IMR-90 (cell line): Measurements from ENCODE around the gene CYP26B1. TPM values are rescaled to one million over a fixed set of nuclear protein-coding genes. Genes with fewer than 3 reads are reported as not detected.

ENCODE experiments used
- ATAC-seq: fragments of 200-7000 bp; cut with Tn5 transposase; 2 replicates; pipeline ENCODE4 v1.9.1; 2020; ENCODE audit warnings: low read depth, mild to moderate bottlenecking, moderate library complexity
- BruUV-seq: library from RNA; stranded (reverse); fragments of 400-500 nt; replicated peaks from 2 replicates; lab custom pipeline; 2021; lab: Mats Ljungman, UMichigan
- CTCF ChIA-PET: fragments of 300-600 bp; formaldehyde crosslinking; extraction: SDS; loops from one replicate; lab custom pipeline; 2021; ENCODE audit warnings: antibody characterized with exemption; lab: Yijun Ruan, JAX
- POLR2A ChIA-PET: fragments of 300-600 bp; sonication (Branson Sonifier 250); formaldehyde crosslinking; loops from one replicate; lab custom pipeline; 2022; ENCODE audit warnings: antibody characterized with exemption; ENCODE audit not compliant: unreplicated experiment; lab: Charles Lee
- DNase-seq: peaks from one replicate; pipeline ENCODE4 v3.0.0; 2013
- H2AFZ ChIP-seq: replicated peaks from 2 replicates; pipeline ENCODE3; 2013; ENCODE audit warnings: low read length, mild to moderate bottlenecking; ENCODE audit not compliant: poor library complexity
- H2AK5ac ChIP-seq: 2 replicates; pipeline ENCODE4 v1.6.1; 2013; ENCODE audit warnings: low read depth, low read length, inconsistent platforms
- H2AK9ac ChIP-seq: replicated peaks from 2 replicates; pipeline ENCODE3; 2013; ENCODE audit warnings: mild to moderate bottlenecking, low read depth, low read length, moderate library complexity; ENCODE audit not compliant: poor library complexity
- H2BK120ac ChIP-seq: 2 replicates; pipeline ENCODE4 v1.6.1; 2013; ENCODE audit warnings: low read depth, low read length, inconsistent platforms
- H2BK15ac ChIP-seq: 3 replicates; pipeline ENCODE4 v1.6.1; 2013; ENCODE audit warnings: low read depth, low read length, inconsistent platforms
- H2BK20ac ChIP-seq: 2 replicates; pipeline ENCODE4 v1.6.1; 2013; ENCODE audit warnings: low read depth, mild to moderate bottlenecking, inconsistent platforms, low read length, moderate library complexity
- H2BK5ac ChIP-seq: 2 replicates; pipeline ENCODE4 v1.6.1; 2013; ENCODE audit warnings: mild to moderate bottlenecking, low read depth, low read length, inconsistent platforms; ENCODE audit not compliant: poor library complexity, severe bottlenecking
- H3K14ac ChIP-seq: replicated peaks from 2 replicates; pipeline ENCODE4 v1.6.1; 2013; ENCODE audit warnings: low read depth, low read length, inconsistent platforms
- H3K18ac ChIP-seq: 2 replicates; pipeline ENCODE4 v1.6.1; 2013; ENCODE audit warnings: low read depth, low read length, control low read depth
- H3K23ac ChIP-seq: 2 replicates; pipeline ENCODE4 v1.6.1; 2013; ENCODE audit warnings: low read depth, low read length, inconsistent platforms
- H3K27ac ChIP-seq: 2 replicates; pipeline ENCODE4 v1.5.1; 2013; ENCODE audit warnings: mild to moderate bottlenecking, control low read depth, low read length; ENCODE audit not compliant: insufficient read depth
- H3K27me3 ChIP-seq: 2 replicates; pipeline ENCODE4 v1.6.1; 2013; ENCODE audit warnings: low read length; ENCODE audit not compliant: control insufficient read depth, insufficient read depth
- H3K36me3 ChIP-seq: 2 replicates; pipeline ENCODE4 v1.6.1; 2013; ENCODE audit warnings: low read length, mixed read lengths; ENCODE audit not compliant: control insufficient read depth, insufficient read depth
- H3K4ac ChIP-seq: 2 replicates; pipeline ENCODE4 v1.6.1; 2013; ENCODE audit warnings: low read depth, low read length, inconsistent platforms
- H3K4me1 ChIP-seq: 2 replicates; pipeline ENCODE4 v1.6.1; 2013; ENCODE audit warnings: low read length, mixed read lengths; ENCODE audit not compliant: control insufficient read depth, insufficient read depth
- H3K4me2 ChIP-seq: 2 replicates; pipeline ENCODE4 v1.6.1; 2013; ENCODE audit warnings: low read depth, mild to moderate bottlenecking, control low read depth, low read length, moderate library complexity
- H3K4me3 ChIP-seq: 2 replicates; pipeline ENCODE4 v1.5.1; 2013; ENCODE audit warnings: low read depth, mild to moderate bottlenecking, control low read depth, low read length, moderate library complexity; ENCODE audit not compliant: insufficient read depth
- H3K56ac ChIP-seq: 2 replicates; pipeline ENCODE4 v1.6.1; 2013; ENCODE audit warnings: low read length, inconsistent platforms; ENCODE audit not compliant: insufficient read depth; ENCODE audit errors: extremely low read depth
- H3K79me1 ChIP-seq, 2 experiments: 2 replicates each; pipeline ENCODE4 v1.6.1; 2013; ENCODE audit warnings: low read length in 2 of 2, inconsistent platforms in 1 of 2, low read depth in 1 of 2
- H3K9ac ChIP-seq: 2 replicates; pipeline ENCODE4 v1.6.1; 2013; ENCODE audit warnings: low read depth, low read length, control low read depth
- H3K9me1 ChIP-seq: 2 replicates; pipeline ENCODE4 v1.6.1; 2013; ENCODE audit warnings: low read length, inconsistent platforms; ENCODE audit not compliant: insufficient read depth
- H3K9me3 ChIP-seq: 2 replicates; pipeline ENCODE4 v1.6.1; 2013; ENCODE audit warnings: low read length; ENCODE audit not compliant: control insufficient read depth, insufficient read depth
- H4K20me1 ChIP-seq: 2 replicates; pipeline ENCODE4 v1.6.1; 2013; ENCODE audit warnings: low read length, inconsistent platforms; ENCODE audit not compliant: insufficient read depth
- H4K5ac ChIP-seq: 2 replicates; pipeline ENCODE4 v1.6.1; 2013; ENCODE audit warnings: mild to moderate bottlenecking, low read depth, low read length, control low read depth
- H4K8ac ChIP-seq, 2 experiments: 2 replicates each; pipeline ENCODE4 v1.6.1; 2013; ENCODE audit warnings: low read depth in 2 of 2, low read length in 2 of 2, control low read depth in 1 of 2, inconsistent platforms in 1 of 2
- H4K91ac ChIP-seq: 2 replicates; pipeline ENCODE4 v1.6.1; 2013; ENCODE audit warnings: low read depth, low read length, inconsistent platforms; ENCODE audit not compliant: insufficient read depth
- BHLHE40 ChIP-seq: fragments of 150-350 bp; IDR thresholded peaks from 2 replicates; pipeline ENCODE4 v1.6.1; 2016; ENCODE audit warnings: mild to moderate bottlenecking, low read depth, low read length
- CEBPB ChIP-seq: IDR thresholded peaks from 2 replicates; pipeline ENCODE4 v1.6.1; 2012; ENCODE audit warnings: low read depth, low read length, improper control_type of control experiment
- CHD1 ChIP-seq: IDR thresholded peaks from 2 replicates; pipeline ENCODE4 v1.6.1; 2012; ENCODE audit warnings: low read depth, low read length, improper control_type of control experiment
- MAFK ChIP-seq: IDR thresholded peaks from 2 replicates; pipeline ENCODE4 v1.6.1; 2012; ENCODE audit warnings: low read depth, low read length, improper control_type of control experiment
- MAZ ChIP-seq: IDR thresholded peaks from 2 replicates; pipeline ENCODE4 v1.6.1; 2012; ENCODE audit warnings: low read depth, mild to moderate bottlenecking, low read length, improper control_type of control experiment, moderate library complexity, borderline replicate concordance
- MXI1 ChIP-seq: IDR thresholded peaks from 2 replicates; pipeline ENCODE4 v1.6.1; 2012; ENCODE audit warnings: low read depth, mild to moderate bottlenecking, low read length, moderate library complexity, borderline replicate concordance
- NFE2L2 ChIP-seq: fragments of 150-350 bp; IDR thresholded peaks from 2 replicates; pipeline ENCODE4 v1.6.1; 2016; ENCODE audit warnings: low read depth, mild to moderate bottlenecking, low read length
- POLR2A ChIP-seq: IDR thresholded peaks from 2 replicates; pipeline ENCODE4 v1.6.1; 2012; ENCODE audit warnings: mild to moderate bottlenecking, low read depth, low read length
- RAD21 ChIP-seq: IDR thresholded peaks from 2 replicates; pipeline ENCODE4 v1.6.1; 2012; ENCODE audit warnings: low read length, improper control_type of control experiment
- RFX5 ChIP-seq: IDR thresholded peaks from 2 replicates; pipeline ENCODE4 v1.8.0; 2012; ENCODE audit warnings: low read depth, mild to moderate bottlenecking, low read length, moderate library complexity
- WGBS, 2 experiments: methylation state at CpG; one replicate each; pipeline versions ENCODE4 v1.1.5 to v1.1.7; 2013; ENCODE audit warnings: missing lambda C conversion rate in 2 of 2; ENCODE audit not compliant: insufficient read length in 1 of 2; ENCODE audit errors: extremely low coverage in 2 of 2; 5-methylcytosine and 5-hydroxymethylcytosine counted together
- dilution Hi-C: fragments of 300-500 bp; cut with HindIII; formaldehyde crosslinking; loops from one replicate; pipeline ENCODE4 v1.14.3; 2018; ENCODE audit warnings: low sequenced_read_pairs; ENCODE audit not compliant: unreplicated experiment
- in situ Hi-C: fragments of 300-500 bp; cut with MboI; formaldehyde crosslinking; loops from 3 replicates; pipeline ENCODE4 v1.14.3; 2019; ENCODE audit warnings: low sequenced_read_pairs, inconsistent platforms, mixed read lengths
- intact Hi-C: fragments of 100-400 bp; cut with micrococcal nuclease; formaldehyde crosslinking; loops from 2 replicates; pipeline ENCODE4 v1.10.0; 2022
- polyA plus RNA-seq, 3 experiments: library from polyadenylated mRNA; depleted of rRNA; stranded (reverse); fragments of >200 nt; gene quantifications; 2 replicates each; pipeline ENCODE4 v1.2.3, GENCODE V29; 2012; ENCODE audit warnings: low replicate concordance in 1 of 3
- total RNA-seq: library from RNA; depleted of rRNA; stranded (reverse); fragments of >200 nt; gene quantifications from 2 replicates; pipeline ENCODE4 v1.2.3, GENCODE V29; 2012
- TF ChIP-seq, protein P1 (sequence below): fragments of 150-350 bp; IDR thresholded peaks from 2 replicates; pipeline ENCODE4 v1.6.1; 2016; ENCODE audit warnings: low read depth, mild to moderate bottlenecking, low read length, moderate library complexity, borderline replicate concordance
- TF ChIP-seq, protein P2 (sequence below): fragments of 150-350 bp; IDR thresholded peaks from 2 replicates; pipeline ENCODE4 v1.6.1; 2017; ENCODE audit warnings: mild to moderate bottlenecking, antibody characterized with exemption, low read length, low read depth

CYP26B1 gene
- total and polyA plus RNA-seq, 2 of the 4 experiments (the other 2 are of a cell fraction) = 0.02 TPM; not detected in 1

DNA sequence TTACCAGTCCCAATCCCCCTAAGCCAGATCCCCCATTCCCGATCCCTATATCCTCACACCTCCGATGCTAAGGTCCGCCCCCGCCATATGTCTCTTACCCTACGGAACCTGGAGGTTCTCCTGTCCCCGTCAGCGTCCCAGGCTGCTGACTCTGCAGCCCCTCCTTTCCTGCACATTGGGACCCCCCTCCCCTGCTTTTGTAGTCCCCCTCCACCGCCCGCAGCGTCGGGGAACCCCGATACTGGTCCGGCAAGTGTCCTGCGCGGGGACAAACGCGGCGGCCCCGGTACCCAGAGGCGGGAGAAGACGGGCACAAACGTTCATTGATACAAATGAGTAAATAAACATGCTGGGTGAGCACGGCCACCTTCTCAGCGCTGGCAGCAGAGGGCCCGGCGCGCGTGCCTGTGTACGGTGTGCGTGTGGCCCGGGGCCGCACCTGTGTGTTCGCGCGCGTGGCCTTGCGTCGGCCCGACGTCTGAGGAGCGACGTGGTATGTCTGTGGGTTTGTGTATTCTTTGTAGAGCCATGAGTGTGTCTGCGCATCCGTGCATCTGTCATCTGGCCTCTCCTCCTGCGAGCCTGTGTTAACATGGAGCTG is 2.0 kb upstream of the CYP26B1 start:
- H4K20me1 ChIP-seq = peaks cover 5% of the 10 kb centered on the region; the same call in 1 of the 2 replicates
- no peaks in the 10 kb centered on the region for H3K36me3 ChIP-seq
- TF ChIP-seq BHLHE40 = no peak
- TF ChIP-seq MXI1 = no peak
- no peak for TF ChIP-seq CHD1
- TF ChIP-seq POLR2A = no peak
- no peak for TF ChIP-seq RFX5
- TF ChIP-seq NFE2L2 = no peak
- TF ChIP-seq RAD21 = no peak
- TF ChIP-seq CEBPB = no peak
- TF ChIP-seq MAZ = no peak
- TF ChIP-seq, protein P1, sequence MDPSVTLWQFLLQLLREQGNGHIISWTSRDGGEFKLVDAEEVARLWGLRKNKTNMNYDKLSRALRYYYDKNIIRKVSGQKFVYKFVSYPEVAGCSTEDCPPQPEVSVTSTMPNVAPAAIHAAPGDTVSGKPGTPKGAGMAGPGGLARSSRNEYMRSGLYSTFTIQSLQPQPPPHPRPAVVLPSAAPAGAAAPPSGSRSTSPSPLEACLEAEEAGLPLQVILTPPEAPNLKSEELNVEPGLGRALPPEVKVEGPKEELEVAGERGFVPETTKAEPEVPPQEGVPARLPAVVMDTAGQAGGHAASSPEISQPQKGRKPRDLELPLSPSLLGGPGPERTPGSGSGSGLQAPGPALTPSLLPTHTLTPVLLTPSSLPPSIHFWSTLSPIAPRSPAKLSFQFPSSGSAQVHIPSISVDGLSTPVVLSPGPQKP = no peak
- no peak for TF ChIP-seq MAFK
- TF ChIP-seq, protein P2, sequence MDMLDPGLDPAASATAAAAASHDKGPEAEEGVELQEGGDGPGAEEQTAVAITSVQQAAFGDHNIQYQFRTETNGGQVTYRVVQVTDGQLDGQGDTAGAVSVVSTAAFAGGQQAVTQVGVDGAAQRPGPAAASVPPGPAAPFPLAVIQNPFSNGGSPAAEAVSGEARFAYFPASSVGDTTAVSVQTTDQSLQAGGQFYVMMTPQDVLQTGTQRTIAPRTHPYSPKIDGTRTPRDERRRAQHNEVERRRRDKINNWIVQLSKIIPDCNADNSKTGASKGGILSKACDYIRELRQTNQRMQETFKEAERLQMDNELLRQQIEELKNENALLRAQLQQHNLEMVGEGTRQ = no peak
- ChIA-PET POLR2A (no interaction called here), CTCF (interaction anchor here (0.7 to 1.5 kb wide), 13 partner anchors 12 to 597 kb away, joined by 3 to 10 read pairs (median 6); no protein-coding TSS in a partner anchor)
- H2BK15ac ChIP-seq = no peak overlapping the region
- DNase-seq = peak; percentile 14
- intact Hi-C loops (loop anchor here (1.0 to 2.0 kb wide), 7 partner anchors 225 to 604 kb away; no protein-coding TSS in a partner anchor), dilution Hi-C loops (no loop called here), in situ Hi-C loops (loop anchor here (5.0 to 10.0 kb wide), 5 partner anchors 225 to 602 kb away; no protein-coding TSS in a partner anchor)
- H3K14ac ChIP-seq = no peak overlapping the region
- no peak overlapping the region for H3K23ac ChIP-seq
- no peak overlapping the region for H3K56ac ChIP-seq
- H2AK5ac ChIP-seq = no peak overlapping the region
- H3K4me3 ChIP-seq = no peak overlapping the region; the same call in 1 of the 2 replicates
- no peaks in the 10 kb centered on the region for H3K9me1 ChIP-seq
- no peak overlapping the region for H2BK120ac ChIP-seq
- no peak overlapping the region for H3K9ac ChIP-seq
- no TSS peak for BruUV-seq
- ATAC-seq = peak; percentile 3
- peaks cover 9% of the 10 kb centered on the region for H3K9me3 ChIP-seq
- peaks cover 89% of the 10 kb centered on the region for H3K27me3 ChIP-seq
- no peak overlapping the region for H3K4ac ChIP-seq
- H2BK5ac ChIP-seq = no peak overlapping the region
- no peak overlapping the region for H4K8ac ChIP-seq
- WGBS, 2 experiments = 2% methylated on average over 13 of the region's 45 CpGs; no CpG with 5 or more reads in 1 of the 2 experiments
- no peaks in the 10 kb centered on the region for H3K79me1 ChIP-seq
- H2BK20ac ChIP-seq = no peak overlapping the region
- peak overlapping the region; percentile 98 for H3K4me2 ChIP-seq
- H4K5ac ChIP-seq = no peak overlapping the region
- H2AFZ ChIP-seq = peak overlapping the region; percentile 81
- H3K4me1 ChIP-seq = peaks cover 14% of the 10 kb centered on the region; the same call in 1 of the 2 replicates
- no peak overlapping the region for H3K27ac ChIP-seq
- no peak overlapping the region for H4K91ac ChIP-seq
- peak overlapping the region; percentile 5 for H2AK9ac ChIP-seq
- H3K18ac ChIP-seq = no peak overlapping the region
